ENCODE data around the gene CCDC54.

CCDC54 gene

GRCh38 chr3:107394502-107394901 is 17.3 kb downstream of the CCDC54 start:
- DNase-seq: no peak

DNA sequence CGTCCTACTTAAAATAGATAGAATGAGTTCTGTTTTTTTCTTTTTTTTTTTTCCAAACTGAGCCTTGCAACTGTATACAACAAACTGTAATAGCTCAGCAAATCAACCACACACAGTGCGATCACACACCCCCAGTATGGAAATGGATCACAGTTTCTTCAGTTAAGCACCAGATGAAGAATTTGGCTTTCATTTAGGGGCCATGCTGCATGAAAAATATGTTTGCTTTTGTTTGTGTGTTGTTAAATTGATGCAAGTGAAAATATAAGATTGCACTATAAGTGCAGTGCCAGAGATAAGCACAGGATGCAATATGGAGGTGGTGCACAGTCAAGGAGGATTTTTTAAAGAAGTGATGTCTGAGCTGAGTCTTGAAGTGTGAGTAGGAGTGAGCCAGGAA is 17.8 kb downstream of the CCDC54 start:
- DNase-seq: no peak

DNA sequence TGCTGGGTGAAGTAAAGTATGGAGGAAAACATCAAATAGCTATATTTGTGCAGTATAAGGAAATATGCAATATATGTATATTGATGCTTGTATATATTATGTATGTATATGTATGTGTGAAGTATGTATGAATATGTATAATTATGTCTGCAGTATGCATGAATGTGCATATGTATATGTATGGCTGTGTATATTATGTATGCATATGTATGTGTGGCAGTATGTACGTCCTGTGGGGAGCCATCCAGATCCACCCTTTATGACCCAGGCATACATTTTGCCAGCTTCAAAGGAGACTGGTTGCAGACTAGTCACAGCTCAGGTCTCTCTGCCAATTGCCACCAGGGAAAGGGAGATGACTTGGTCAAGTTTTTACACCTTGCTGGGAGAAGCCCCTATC is 24.1 kb downstream of the CCDC54 start:
- DNase-seq: no peak

GRCh38 chr3:107402214-107402613 is 25.0 kb downstream of the CCDC54 start:
- no peak for DNase-seq

DNA sequence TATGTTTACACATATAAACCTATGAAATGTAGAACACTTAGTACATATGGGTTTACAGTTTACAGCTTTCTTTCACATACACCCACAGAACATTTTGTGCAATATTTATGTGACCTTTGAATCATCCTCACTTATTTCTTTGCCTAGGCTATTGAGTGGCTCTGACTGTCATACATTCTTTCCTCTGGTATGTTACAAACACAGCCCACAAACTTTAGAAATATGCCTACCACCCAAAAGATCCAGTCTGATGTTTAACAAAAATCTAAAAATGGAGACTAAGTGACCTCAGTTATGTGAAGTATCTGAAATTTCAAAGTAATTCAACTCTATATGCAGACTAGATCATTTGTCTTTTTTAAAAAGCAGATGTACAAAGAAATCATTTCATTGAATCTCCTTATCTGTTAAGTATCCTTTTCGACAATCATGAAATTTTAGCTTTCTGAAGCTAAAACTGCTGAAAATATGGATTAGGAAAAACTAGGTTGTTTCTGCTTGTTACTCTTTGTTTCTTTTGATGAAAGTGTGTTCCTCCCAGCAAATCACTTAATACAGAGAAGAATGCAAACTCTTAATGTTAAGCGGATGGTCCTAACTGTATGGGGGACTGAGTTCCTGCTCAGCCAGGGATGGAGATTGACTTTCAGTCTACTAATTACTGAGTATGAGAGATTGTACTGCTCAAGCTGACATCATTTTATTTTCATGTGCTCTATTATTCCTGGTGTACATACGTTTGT is 27.7 kb downstream of the CCDC54 start:
- DNase-seq: no peak

DNA sequence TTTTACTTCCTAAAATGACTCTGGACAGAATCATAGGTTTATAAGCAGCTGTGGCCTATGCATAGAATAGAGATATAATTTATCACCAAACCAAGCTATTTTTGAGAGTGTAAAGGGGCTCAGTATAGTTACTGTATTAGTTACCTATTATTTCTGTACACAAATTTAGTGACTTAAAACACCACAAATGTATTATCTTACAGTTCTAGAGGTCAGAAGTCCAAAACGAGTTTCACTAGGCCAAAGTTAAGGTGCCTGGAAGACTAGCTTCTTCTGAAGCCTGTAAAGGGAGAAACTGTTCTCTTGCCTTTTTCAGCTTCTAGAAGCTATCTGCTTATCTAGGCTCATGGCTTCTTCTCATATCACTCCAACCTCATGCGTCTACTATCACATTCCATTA is 30.1 kb downstream of the CCDC54 start:
- no peak for DNase-seq

GRCh38 chr3:107408513-107408912 is 31.3 kb downstream of the CCDC54 start:
- DNase-seq: no peak

- DNase-seq: no peak
Measured at GRCh38 chr3:107409365-107409764, 32.1 kb downstream of the CCDC54 start.

- DNase-seq: no peak
Measured at GRCh38 chr3:107410606-107411005, 33.4 kb downstream of the CCDC54 start.

DNA sequence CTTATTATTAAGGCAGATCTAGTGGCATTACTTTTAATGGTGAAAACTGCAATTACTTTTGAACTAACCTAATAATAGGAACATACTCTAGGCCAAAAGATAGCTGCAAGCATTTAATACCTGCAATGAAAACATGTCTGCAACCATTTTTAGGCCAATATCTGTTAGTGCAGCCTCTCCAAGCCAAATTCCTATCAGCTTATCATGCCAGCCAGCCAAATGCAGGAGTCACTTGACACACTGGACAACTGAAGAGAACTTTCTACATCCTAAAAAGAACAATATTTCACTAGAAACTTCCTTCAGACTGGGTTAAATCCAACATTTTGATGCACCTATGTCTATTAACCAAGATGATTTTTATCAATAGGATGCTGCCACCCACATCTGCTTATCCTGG is 33.8 kb downstream of the CCDC54 start:
- DNase-seq: no peak

- no peak for DNase-seq
Measured at GRCh38 chr3:107411779-107412178, 34.5 kb downstream of the CCDC54 start.

DNA sequence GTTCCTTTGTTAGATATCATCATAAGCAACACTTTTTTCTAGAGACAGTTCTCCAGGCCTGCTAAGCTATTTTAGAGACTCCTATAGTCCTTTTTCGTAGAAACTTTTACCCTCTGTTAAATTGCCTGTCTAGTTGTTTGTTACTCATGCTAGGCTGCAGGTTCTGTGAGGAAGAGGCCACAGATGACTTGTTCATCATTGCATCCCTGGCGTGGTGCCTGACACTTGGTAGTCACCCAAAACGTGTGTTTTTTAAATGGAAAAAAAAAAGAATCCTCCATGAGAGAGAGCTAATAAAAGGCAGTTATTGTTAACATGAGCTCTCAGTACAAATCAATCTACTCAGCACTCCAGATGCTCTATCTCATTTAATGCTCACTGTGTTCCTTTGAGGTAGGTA is 35.1 kb downstream of the CCDC54 start:
- DNase-seq: no peak

- no peak for DNase-seq
Measured at GRCh38 chr3:107413264-107413663, 36.0 kb downstream of the CCDC54 start.

- no peak for DNase-seq
Measured at GRCh38 chr3:107414325-107414964, 37.2 kb downstream of the CCDC54 start.

- no peak for DNase-seq
Measured at GRCh38 chr3:107416138-107416537, 38.9 kb downstream of the CCDC54 start.

DNA sequence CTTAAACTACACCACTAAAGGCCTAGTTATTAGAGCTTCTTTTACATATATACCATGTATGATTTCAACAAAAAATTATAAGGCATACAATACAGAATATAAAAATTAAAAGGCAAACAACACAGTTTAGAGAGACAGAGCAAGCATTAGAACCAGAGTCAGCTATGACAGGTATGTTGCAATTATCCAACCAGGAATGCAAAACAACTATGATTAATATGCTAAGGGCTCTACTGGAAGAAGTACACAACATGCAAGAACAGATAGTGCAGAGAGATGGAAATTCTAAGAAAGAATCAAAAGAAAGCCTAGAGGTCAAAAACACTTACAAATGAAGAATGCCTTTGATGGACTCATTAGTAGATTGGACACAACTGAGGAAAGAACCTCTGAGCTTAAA is 39.6 kb downstream of the CCDC54 start:
- DNase-seq: no peak

DNA sequence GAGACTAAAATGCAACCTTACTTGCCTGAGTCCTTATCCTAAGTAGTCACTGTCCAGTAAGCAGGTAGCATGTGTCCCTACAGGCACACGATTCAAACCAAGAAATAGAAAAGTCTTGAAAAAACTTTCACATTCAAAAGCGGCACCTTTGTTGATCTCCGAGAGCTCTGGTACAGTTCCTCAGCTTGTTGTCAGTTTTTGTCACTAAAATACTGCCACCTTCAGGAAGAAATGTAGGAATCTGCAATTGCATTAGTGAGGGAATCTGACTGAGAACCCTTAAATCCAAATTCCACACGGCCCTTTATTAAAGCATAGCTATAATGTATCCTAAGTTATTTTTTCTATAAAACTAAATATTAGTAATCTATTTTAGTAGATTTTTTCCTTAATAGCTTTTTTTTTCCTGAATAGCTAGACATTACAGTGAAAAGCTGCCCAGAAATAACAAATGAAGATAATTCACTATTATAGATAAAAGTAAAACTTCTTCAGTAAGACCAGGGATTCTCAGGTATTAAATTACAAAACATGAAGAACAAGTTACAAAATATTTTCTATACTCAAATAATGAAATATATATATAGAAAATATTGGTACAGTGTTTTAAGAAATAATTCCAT is 44.0 kb downstream of the CCDC54 start:
- no peak for DNase-seq

- no peak for DNase-seq
Measured at GRCh38 chr3:107421881-107422280, 44.6 kb downstream of the CCDC54 start.

DNA sequence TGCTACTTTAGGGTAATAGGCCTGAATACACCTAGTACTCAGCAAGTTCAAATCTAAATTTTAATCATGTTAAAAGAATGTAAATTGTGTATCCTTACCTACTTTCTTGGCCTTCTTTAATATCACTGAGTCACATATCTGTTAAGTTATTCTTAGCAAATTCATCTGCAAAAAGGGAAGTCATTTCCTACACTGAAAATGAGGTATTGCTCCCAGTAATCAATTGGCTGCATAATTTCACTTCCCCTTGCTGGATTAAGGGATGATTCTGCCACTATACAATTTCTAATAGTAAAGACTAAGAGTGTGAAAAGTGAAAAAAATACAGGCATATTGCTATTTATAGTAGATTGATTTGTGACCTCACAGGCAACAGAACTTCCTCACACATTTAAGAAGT is 47.8 kb downstream of the CCDC54 start:
- DNase-seq: no peak

DNA sequence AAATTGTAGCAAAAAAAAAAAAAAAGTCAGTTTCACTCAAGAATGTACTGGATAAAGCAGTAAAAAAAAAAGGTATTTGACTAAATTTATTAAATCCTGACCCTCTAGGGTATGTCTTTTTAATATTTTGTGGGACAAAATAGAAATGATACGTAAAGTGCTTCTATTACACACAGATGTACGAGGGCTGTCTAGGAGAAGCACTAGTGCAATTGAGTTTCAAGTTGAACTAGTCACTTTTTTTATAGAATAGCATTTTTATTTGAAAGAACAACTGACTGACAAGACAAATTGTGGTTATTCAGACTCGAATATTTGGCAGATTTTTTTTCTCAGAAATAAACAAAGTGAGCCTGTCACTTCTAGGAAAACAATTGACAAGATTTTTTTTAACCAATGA is 49.0 kb downstream of the CCDC54 start:
- no peak for DNase-seq

Data from NCI-H1417 treated with DMSO at 0.1 percent for 48 hours (cell line).